Testis (tissue), 3 donors: ENCODE results near the gene ROR2. TPM values are rescaled to one million over a fixed set of nuclear protein-coding genes. Genes with fewer than 3 reads are reported as not detected.

ENCODE experiments used
- DNase-seq: peaks from one replicate; pipeline ENCODE4 v3.0.0-alpha.2; 2019
- H3K27ac ChIP-seq, 2 donors: fragments of 200-600 bp; sonication (generic); one replicate each; pipeline ENCODE4 v1.5.1; 2019
- H3K27me3 ChIP-seq: fragments of 200-600 bp; sonication (generic); one replicate; pipeline ENCODE4 v1.5.1; 2019
- H3K36me3 ChIP-seq: fragments of 200-600 bp; sonication (generic); one replicate; pipeline ENCODE4 v1.5.1; 2017; ENCODE audit warnings: low read depth; ENCODE audit errors: missing control alignments
- H3K4me1 ChIP-seq: fragments of 200-600 bp; sonication (generic); one replicate; pipeline ENCODE4 v1.5.1; 2019
- H3K4me3 ChIP-seq, 2 donors: fragments of 200-600 bp; sonication (generic); one replicate each; pipeline ENCODE4 v1.5.1; 2017 to 2019
- H3K9me3 ChIP-seq: fragments of 200-600 bp; sonication (generic); one replicate; pipeline ENCODE4 v1.5.1; 2017
- CTCF ChIP-seq, 3 experiments: fragments of 450-650 bp in 2 of 3; fragments of 200-600 bp in 1 of 3; sonication (generic) in 1 of 3; IDR thresholded peaks; one replicate each; pipeline ENCODE4 v1.5.1; 2016 to 2019; ENCODE audit warnings: antibody characterized with exemption in 3 of 3, mild to moderate bottlenecking in 2 of 3, moderate library complexity in 1 of 3
- POLR2A ChIP-seq: fragments of 450-650 bp; IDR thresholded peaks from one replicate; pipeline ENCODE4 v1.6.1; 2017; ENCODE audit warnings: antibody characterized with exemption, mild to moderate bottlenecking, moderate library complexity
- WGBS, 2 donors: methylation state at CpG; one replicate each; pipeline ENCODE4 v1.1.5; 2018; 5-methylcytosine and 5-hydroxymethylcytosine counted together
- intact Hi-C: fragments of 100-400 bp; cut with DNase I; formaldehyde crosslinking; loops from one replicate; pipeline ENCODE4 v1.15.1; 2023; ENCODE audit warnings: low total_unique reads
- polyA plus RNA-seq: library from polyadenylated mRNA; stranded (reverse); fragments of 350-450 nt; fragmentation: Illumina TruSeq; extraction: RNeasy Lipid Tissue Mini Kit (QIAGEN cat#74804); gene quantifications from one replicate; pipeline ENCODE4 v1.2.3, GENCODE V29; 2014; ENCODE audit warnings: low read depth, low replicate concordance; ENCODE audit not compliant: insufficient read depth
- total RNA-seq, 2 donors: library from RNA; depleted of rRNA; stranded (reverse); fragments of >200 nt; gene quantifications; one replicate each; pipeline ENCODE4 v1.2.3, GENCODE V29; 2016

The ROR2 gene
- total and polyA plus RNA-seq, 3 donors from 2014 or later, result 11.5 to 16.5 (median 12.3) TPM

- H3K4me1 ChIP-seq, result no peaks in the 10 kb centered on the region
- intact Hi-C loops, result no loop called here
- no peaks in the 10 kb centered on the region for H3K27me3 ChIP-seq
- no peak for TF ChIP-seq POLR2A
- no peak for TF ChIP-seq CTCF (IDR thresholded peaks at IDR 0.05)
- no peak overlapping the region for H3K27ac ChIP-seq
- H3K36me3 ChIP-seq, result no peaks in the 10 kb centered on the region
- H3K4me3 ChIP-seq, result no peak overlapping the region
- WGBS, 2 donors, result 97 to 100% methylated on average over 1 of the region's 1 CpG
- H3K9me3 ChIP-seq, result no peaks in the 10 kb centered on the region
- no peak for DNase-seq
Measured at GRCh38 chr9:91960367-91960766, 10.3 kb upstream of the ROR2 start.

- Histone ChIP-seq H3K4me1 (no peaks in the 10 kb centered on the region), H3K36me3 (no peaks in the 10 kb centered on the region), H3K9me3 (no peaks in the 10 kb centered on the region), H3K27me3 (no peaks in the 10 kb centered on the region), H3K27ac (no peak overlapping the region), H3K4me3 (no peak overlapping the region)
- peak; percentile 59 for DNase-seq
- WGBS, 2 donors, result 55 to 71% methylated on average over 5 of the region's 5 CpGs
- TF ChIP-seq POLR2A (no peak), CTCF (IDR thresholded peaks at IDR 0.05) (no peak)
- intact Hi-C loops, result no loop called here
Measured at GRCh38 chr9:91958174-91958573, 8.1 kb upstream of the ROR2 start.

- Histone ChIP-seq H3K4me1 (no peaks in the 10 kb centered on the region), H3K27me3 (no peaks in the 10 kb centered on the region), H3K4me3 (no peak overlapping the region), H3K36me3 (no peaks in the 10 kb centered on the region), H3K27ac (no peak overlapping the region), H3K9me3 (no peaks in the 10 kb centered on the region)
- DNase-seq, result peak; percentile 80
- no peak for TF ChIP-seq POLR2A
- TF ChIP-seq CTCF (IDR thresholded peaks at IDR 0.05), result peak in 1 of 3 experiments; percentile 42
- 36 to 49% methylated on average over 6 of the region's 6 CpGs for WGBS, 2 donors
- intact Hi-C loops, result no loop called here
Measured at GRCh38 chr9:91954841-91955471, 4.9 kb upstream of the ROR2 start.

- intact Hi-C loops, result no loop called here
- WGBS, 2 donors, result 93 to 95% methylated on average over 6 of the region's 6 CpGs
- Histone ChIP-seq H3K9me3 (no peaks in the 10 kb centered on the region), H3K27ac (no peak overlapping the region), H3K4me3 (no peak overlapping the region), H3K36me3 (no peaks in the 10 kb centered on the region), H3K27me3 (no peaks in the 10 kb centered on the region), H3K4me1 (no peaks in the 10 kb centered on the region)
- TF ChIP-seq POLR2A (no peak), CTCF (IDR thresholded peaks at IDR 0.05) (no peak)
- DNase-seq, result no peak
Measured at GRCh38 chr9:91953718-91954117, 3.7 kb upstream of the ROR2 start.

GRCh38 chr9:91951944-91952520, 2.0 kb upstream of the ROR2 start:
- Histone ChIP-seq H3K4me3 (no peak overlapping the region), H3K4me1 (peaks cover 3% of the 10 kb centered on the region), H3K36me3 (no peaks in the 10 kb centered on the region), H3K9me3 (no peaks in the 10 kb centered on the region), H3K27me3 (no peaks in the 10 kb centered on the region), H3K27ac (no peak overlapping the region)
- TF ChIP-seq CTCF (IDR thresholded peaks at IDR 0.05) (no peak), POLR2A (no peak)
- 76 to 93% methylated on average over 5 to 6 of the region's 6 CpGs for WGBS, 2 donors
- intact Hi-C loops, result no loop called here
- no peak for DNase-seq
